HTERT RPE-1 (cell line): ENCODE results near the gene TMX1.
"Not testable (repeated sequence)": the region's sequence is repeated elsewhere in the genome, so short reads cannot be mapped to it uniquely, and the experiment has no call there.

Source experiments
- in situ Hi-C: fragments of 300-500 bp; cut with MboI; formaldehyde crosslinking; loops from 4 replicates; pipeline ENCODE4 v1.14.3; 2020; ENCODE audit warnings: low sequenced_read_pairs

TMX1 gene, protein sequence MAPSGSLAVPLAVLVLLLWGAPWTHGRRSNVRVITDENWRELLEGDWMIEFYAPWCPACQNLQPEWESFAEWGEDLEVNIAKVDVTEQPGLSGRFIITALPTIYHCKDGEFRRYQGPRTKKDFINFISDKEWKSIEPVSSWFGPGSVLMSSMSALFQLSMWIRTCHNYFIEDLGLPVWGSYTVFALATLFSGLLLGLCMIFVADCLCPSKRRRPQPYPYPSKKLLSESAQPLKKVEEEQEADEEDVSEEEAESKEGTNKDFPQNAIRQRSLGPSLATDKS

DNA sequence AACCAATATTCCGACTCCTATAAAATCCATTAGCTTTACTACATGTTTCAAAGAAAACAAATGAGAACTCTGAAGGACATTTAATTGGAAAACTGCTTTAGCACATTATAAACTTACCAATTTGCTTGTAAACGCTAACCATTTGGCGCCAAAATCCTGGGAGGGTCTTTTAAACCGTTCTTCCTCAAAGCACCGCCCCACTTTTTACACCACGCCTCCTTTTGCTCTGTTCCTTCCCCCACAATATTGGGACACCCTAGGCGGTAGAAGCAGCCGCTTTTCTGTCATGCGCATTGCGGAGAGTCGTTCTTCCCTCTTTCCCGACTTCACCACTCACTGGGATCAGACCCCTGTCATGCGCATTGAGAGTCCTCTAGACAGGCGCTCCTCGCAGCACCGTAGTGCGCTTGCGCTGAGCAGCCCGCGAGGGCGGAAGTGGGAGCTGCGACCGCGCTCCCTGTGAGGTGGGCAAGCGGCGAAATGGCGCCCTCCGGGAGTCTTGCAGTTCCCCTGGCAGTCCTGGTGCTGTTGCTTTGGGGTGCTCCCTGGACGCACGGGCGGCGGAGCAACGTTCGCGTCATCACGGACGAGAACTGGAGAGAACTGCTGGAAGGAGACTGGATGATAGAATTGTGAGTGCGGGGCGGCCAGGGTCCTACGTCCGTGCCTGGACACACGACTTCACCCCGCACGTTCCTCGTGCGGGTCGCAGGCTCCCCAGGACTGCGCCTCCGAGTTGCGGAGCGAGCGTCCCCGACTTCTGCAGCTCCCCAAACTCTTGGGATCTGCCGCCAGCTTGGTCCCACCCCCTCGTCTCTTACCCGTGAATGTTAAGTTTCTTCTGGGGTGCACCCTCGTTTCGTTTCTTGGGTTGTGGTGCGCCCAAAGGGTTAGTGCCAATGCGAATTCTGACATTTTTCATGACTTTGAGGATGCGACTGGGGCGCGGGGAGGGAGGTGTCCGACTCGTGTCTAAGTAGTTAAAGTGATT is at the start of gene TMX1:
TSS of gene TMX1 (plus strand) at position 435 of the 991 bp plus-strand sequence. CDS start at position 481, 46 bp downstream.
- in situ Hi-C loops: no loop called here

- in situ Hi-C loops: no loop called here
Measured at GRCh38 chr14:51201890-51202289, 38.2 kb upstream of the TMX1 start.

DNA sequence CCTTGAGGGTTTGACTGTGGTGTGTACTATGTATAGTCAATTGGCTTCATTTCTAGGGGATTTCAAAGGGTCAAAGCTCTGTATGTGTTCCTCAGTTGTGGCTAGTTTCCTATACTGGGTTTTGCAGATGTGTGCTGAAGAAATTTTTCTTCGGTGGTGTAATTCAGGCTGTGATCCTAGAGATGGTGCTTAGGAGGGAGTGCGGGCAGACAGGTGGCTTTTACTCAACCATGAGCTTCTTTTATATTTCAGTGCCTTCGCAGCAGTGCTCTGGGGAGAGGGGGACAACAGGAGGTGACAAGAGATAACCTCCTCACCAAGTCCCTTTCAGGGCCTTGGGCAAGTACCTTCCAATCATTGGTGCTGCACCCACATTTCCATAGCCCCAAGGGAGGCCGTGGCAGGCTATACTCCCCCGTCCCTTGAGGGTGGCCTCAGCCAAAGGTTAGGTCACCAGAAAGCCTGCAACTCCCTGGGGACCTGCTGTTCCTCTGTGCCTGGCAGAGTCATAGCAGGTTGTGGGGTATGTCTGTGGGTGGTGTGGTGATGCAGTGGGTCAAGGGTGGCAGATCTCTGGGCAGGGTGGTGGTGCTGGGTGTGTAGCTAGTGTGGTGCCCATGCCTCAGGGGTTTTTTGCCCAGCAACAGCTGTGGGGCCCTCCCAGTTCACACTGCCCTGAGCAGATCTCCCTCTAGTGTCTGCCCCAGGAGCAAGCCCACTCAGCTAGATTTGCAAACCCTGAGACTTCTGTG is 37.0 kb upstream of the TMX1 start:
- in situ Hi-C loops: no loop called here

DNA sequence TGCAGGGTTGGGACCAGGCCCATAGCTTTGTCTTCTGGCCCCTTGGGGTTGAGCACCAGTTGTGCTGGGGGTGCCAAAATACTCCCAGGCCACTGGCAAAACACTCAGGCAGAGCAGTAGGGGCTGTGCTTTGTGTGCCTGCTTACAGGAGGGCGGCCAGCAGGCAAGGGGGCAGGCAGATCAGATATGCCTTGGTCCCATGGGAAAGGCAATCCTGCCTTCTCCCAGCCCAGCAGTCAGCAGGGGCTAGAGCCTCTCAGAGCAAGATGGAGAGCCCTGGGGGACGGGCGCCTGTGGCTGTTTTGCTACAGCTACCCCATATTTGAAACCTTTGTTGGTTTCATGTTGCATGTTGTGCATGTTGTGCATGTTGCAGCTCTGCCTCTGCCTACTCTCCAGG is 36.2 kb upstream of the TMX1 start:
- in situ Hi-C loops: no loop called here

GRCh38 chr14:51205486-51205885 is 34.6 kb upstream of the TMX1 start:
- in situ Hi-C loops: no loop called here

- in situ Hi-C loops: no loop called here
Measured at GRCh38 chr14:51206462-51206861, 33.6 kb upstream of the TMX1 start.

DNA sequence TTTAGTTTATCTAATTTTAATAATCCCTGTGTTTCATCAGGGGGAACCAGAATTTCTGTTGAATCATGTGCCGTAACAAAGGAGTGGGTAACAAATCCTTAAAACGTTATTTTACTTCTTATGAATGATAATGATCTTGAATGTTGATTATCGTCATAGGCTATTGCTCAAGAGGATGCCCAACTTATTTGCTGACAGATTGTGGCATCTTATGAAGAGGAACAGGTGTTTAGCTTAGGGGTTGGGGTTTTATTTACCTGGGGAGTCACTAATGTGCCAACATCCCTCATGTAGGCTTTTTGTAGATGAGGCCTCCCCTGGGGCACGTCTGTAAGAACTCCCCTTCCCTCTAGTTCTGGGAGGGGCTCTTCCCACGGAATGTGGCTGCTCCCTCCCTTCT is 32.4 kb upstream of the TMX1 start:
- in situ Hi-C loops: no loop called here

- in situ Hi-C loops: no loop called here
Measured at GRCh38 chr14:51208982-51209381, 31.1 kb upstream of the TMX1 start.

- in situ Hi-C loops: no loop called here
Measured at GRCh38 chr14:51209457-51209856, 30.6 kb upstream of the TMX1 start.

GRCh38 chr14:51210594-51210993 is 29.5 kb upstream of the TMX1 start:
- in situ Hi-C loops: no loop called here

DNA sequence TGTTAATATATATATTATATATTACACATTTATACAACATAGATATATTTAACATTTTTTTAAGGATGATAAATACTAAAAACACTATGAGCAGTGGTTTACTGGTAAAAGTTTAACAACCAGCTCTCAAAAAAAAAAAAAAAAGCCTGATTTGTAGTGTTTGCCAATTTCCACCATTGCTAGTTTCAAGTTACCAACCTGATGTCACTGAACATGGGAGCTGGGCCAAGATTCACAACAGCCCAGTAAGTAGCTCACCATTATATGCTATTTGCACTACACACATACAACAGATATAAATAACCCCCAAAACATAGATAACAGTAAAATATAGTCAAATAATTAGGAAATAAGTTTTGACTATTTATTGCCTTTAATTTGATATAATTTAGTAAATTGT is 28.9 kb upstream of the TMX1 start:
- in situ Hi-C loops: no loop called here

DNA sequence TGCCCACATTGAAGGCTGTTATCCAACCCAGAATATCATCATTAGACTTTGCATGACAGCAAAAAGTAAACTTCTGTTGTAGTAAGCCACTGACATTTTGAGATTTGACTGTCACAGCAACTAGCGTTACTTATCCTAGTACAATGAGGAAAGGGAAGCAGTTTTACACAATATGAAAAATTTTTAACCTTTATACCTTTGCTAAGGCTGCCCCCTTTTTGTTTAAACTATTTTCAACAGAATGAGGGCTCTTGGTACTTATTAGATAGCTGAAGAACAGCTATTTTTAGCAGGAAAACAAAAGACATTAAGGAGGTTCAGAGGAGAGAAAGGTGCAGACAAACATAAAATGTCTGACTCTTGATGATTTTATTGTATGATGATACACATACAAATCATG is 23.4 kb upstream of the TMX1 start:
- in situ Hi-C loops: no loop called here

GRCh38 chr14:51219473-51220448 is 20.3 kb upstream of the TMX1 start:
- in situ Hi-C loops: no loop called here

DNA sequence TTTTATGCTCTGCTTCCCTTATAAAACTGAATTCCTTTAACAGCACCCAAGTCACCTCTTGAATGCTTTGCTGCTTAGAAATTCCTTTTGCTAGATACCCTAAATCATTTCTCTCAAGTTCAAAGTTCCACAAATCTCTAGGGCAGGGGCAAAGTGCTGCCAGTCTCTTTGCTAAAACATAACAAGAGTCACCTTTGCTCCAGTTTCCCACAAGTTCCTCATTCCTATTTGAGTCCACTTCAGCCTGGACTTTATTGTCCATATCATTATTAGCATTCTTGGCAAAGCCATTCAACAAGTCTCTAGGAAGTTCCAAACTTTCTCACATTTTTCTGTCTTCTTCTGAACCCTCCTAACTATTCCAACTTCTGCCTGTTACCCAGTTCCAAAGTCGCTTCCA is 16.6 kb upstream of the TMX1 start:
- in situ Hi-C loops: not testable (repeated sequence)

- in situ Hi-C loops: no loop called here
Measured at GRCh38 chr14:51224551-51224950, 15.5 kb upstream of the TMX1 start.

DNA sequence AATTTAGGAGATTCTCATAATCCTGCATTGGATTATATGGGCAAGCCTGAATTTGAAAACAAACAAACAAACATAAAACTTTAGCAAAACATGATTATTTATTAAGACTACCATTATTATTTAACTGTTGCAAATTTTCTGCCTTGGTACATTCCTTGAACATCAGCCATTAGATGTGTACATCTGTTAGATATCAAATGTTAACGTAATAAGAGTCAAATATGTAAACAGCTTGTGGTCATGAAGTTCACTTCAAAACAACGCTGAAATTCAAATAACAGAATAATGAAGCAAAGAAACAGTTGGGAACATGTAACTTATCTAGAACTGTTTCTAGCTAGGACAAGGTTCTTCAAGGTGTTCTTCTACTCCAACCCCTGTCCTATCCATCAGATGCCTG is 14.3 kb upstream of the TMX1 start:
- in situ Hi-C loops: no loop called here

DNA sequence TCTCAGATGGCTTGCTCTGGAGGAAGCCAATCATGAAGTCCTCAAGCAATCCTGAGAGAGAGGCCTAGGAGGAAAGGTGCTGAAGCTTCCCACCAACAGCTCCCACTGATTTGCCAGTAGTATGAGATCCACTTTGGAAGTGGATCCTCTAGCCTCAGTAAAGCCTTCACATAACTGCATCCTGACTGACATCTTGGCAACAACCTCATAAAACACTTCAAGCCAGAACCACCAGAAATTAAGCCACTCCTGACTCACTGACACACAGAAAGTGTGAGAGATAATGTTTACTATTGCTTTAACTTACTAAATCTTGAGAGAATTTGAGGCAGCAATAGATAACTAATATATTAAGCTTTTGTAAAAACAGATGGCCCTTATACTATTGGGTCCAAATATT is 11.7 kb upstream of the TMX1 start:
- in situ Hi-C loops: no loop called here

GRCh38 chr14:51228890-51229289 is 11.2 kb upstream of the TMX1 start:
- in situ Hi-C loops: no loop called here

- in situ Hi-C loops: no loop called here
Measured at GRCh38 chr14:51236314-51236713, 3.7 kb upstream of the TMX1 start.

DNA sequence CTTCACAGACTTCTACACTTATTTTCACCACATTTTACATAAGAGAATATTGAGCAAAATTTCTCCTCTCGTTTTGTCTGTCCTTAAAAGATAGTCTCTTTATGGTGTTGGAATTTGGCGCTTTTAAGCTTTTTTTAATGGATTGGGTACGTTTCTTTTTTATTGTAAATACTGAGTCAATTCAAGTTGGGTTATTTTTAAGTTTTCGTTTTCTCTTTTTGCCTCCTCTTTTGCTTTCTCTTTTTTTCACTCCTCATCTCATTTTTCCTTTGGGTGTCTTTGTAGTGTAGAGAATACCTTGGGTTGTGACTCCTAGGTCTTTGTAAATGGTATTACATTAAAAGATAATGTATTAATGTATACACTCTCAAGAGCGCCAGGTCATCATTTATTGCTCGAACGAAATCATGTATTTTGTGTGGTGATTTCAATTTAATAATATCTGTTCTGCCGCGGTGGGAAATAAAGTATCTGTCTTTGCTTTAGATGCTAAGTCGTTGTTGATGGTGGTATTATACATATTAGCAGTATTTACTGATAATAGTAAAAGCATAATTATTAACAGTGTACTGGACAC is 845 bp downstream of the TMX1 start:
- in situ Hi-C loops: no loop called here
